Keratinocyte (primary cell): ENCODE results near the gene BATF. TPM values are rescaled to one million over a fixed set of nuclear protein-coding genes. Genes with fewer than 3 reads are reported as not detected.

Source experiments
- DNase-seq: peaks from one replicate; pipeline ENCODE4 v3.0.0-alpha.2; 2011; ENCODE audit warnings: low read depth, missing footprints, low spot score
- FAIRE-seq: peaks from 2 replicates; lab custom pipeline; 2011; peaks lifted over from hg19 to GRCh38; lab: Jason Lieb, UNC
- H2AFZ ChIP-seq: 2 replicates; pipeline ENCODE4 v1.6.0; 2012; ENCODE audit warnings: low read length, control low read depth, inconsistent platforms; ENCODE audit not compliant: control insufficient read depth
- H3K27ac ChIP-seq: 2 replicates; pipeline ENCODE4 v1.5.1; 2011; ENCODE audit warnings: low read length; ENCODE audit not compliant: control insufficient read depth, insufficient read depth
- H3K27me3 ChIP-seq: 3 replicates; pipeline ENCODE4 v1.6.0; 2011; ENCODE audit warnings: low read length; ENCODE audit not compliant: control insufficient read depth, insufficient read depth; ENCODE audit errors: extremely low read depth
- H3K36me3 ChIP-seq, 2 experiments: 2 replicates in 1 of 2; 3 replicates in 1 of 2; pipeline ENCODE4 v1.5.1; 2011; ENCODE audit warnings: low read length in 2 of 2, mild to moderate bottlenecking in 1 of 2; ENCODE audit not compliant: control insufficient read depth in 2 of 2, insufficient read depth in 2 of 2; ENCODE audit errors: extremely low read depth in 1 of 2
- H3K4me1 ChIP-seq: 3 replicates; pipeline ENCODE4 v1.5.1; 2011; ENCODE audit warnings: low read length; ENCODE audit not compliant: control insufficient read depth, insufficient read depth; ENCODE audit errors: extremely low read depth
- H3K4me2 ChIP-seq: 3 replicates; pipeline ENCODE4 v1.6.0; 2011; ENCODE audit warnings: low read depth, low read length; ENCODE audit not compliant: control insufficient read depth, insufficient read depth; ENCODE audit errors: extremely low read depth
- H3K4me3 ChIP-seq, 3 experiments: fragments of 200-600 bp in 1 of 3; sonication (generic) in 1 of 3; 2 replicates in 2 of 3; 3 replicates in 1 of 3; pipeline ENCODE4 v1.5.1; 2011 to 2016; ENCODE audit warnings: low read length in 3 of 3, mild to moderate bottlenecking in 3 of 3, control low read depth in 2 of 3, inconsistent platforms in 1 of 3, low read depth in 1 of 3, mixed read lengths in 1 of 3, mixed run types in 1 of 3, moderate library complexity in 1 of 3; ENCODE audit not compliant: control insufficient read depth in 2 of 3, insufficient read depth in 2 of 3; ENCODE audit errors: extremely low read depth in 1 of 3
- H3K79me2 ChIP-seq: 2 replicates; pipeline ENCODE4 v1.6.0; 2012; ENCODE audit warnings: low read length; ENCODE audit not compliant: control insufficient read depth, insufficient read depth
- H3K9ac ChIP-seq: 3 replicates; pipeline ENCODE4 v1.6.0; 2011; ENCODE audit warnings: low read length; ENCODE audit not compliant: control insufficient read depth, insufficient read depth; ENCODE audit errors: extremely low read depth
- H3K9me1 ChIP-seq: 3 replicates; pipeline ENCODE4 v1.6.0; 2011; ENCODE audit warnings: low read length; ENCODE audit not compliant: control insufficient read depth, insufficient read depth; ENCODE audit errors: extremely low read depth
- H3K9me3 ChIP-seq: 2 replicates; pipeline ENCODE4 v1.5.1; 2012; ENCODE audit warnings: low read depth, low read length; ENCODE audit not compliant: control insufficient read depth
- H4K20me1 ChIP-seq: 3 replicates; pipeline ENCODE4 v1.6.0; 2011; ENCODE audit warnings: low read length; ENCODE audit not compliant: control insufficient read depth, insufficient read depth; ENCODE audit errors: extremely low read depth
- CTCF ChIP-seq, 3 experiments: IDR thresholded peaks in 1 of 3; conservative IDR thresholded peaks in 1 of 3; optimal IDR thresholded peaks in 1 of 3; 2 replicates in 2 of 3; 3 replicates in 1 of 3; pipeline versions ENCODE3 to v1.5.1; 2011; ENCODE audit warnings: low read length in 3 of 3, mild to moderate bottlenecking in 3 of 3, moderate library complexity in 2 of 3, control low read depth in 1 of 3, inconsistent platforms in 1 of 3; ENCODE audit not compliant: insufficient read depth in 2 of 3; ENCODE audit errors: extremely low read depth in 1 of 3
- EZH2 ChIP-seq: IDR thresholded peaks from one replicate; pipeline ENCODE4 v1.6.1; 2012; ENCODE audit warnings: inconsistent platforms, mild to moderate bottlenecking, low read length, moderate library complexity
- dilution Hi-C: fragments of 300-500 bp; cut with MboI; formaldehyde crosslinking; loops from one replicate; pipeline ENCODE4 v1.7.0; 2020; ENCODE audit warnings: low sequenced_read_pairs; ENCODE audit not compliant: extremely low pct_ligation_motif_present
- polyA plus RNA-seq, 5 experiments: library from polyadenylated mRNA; depleted of rRNA in 3 of 5; stranded (reverse) in 3 of 5; stranded (forward) in 1 of 5; unstranded in 1 of 5; fragments of >200 nt; gene quantifications; 1 replicate in 1 of 5; 2 replicates in 3 of 5; 3 replicates in 1 of 5; pipeline versions ENCODE4 v1.2.1 to v1.2.3, GENCODE V29; 2011 to 2012; ENCODE audit warnings: missing spikeins in 2 of 5, low read depth in 1 of 5, low replicate concordance in 1 of 5

Gene BATF
- polyA plus RNA-seq, 1 donor (not counting 4 experiments of a cell fraction or from before 2014, with no cell fraction given): not detected

GRCh38 chr14:75531660-75532317 is 9.5 kb downstream of the BATF start:
- no peak overlapping the region for H3K27ac ChIP-seq

DNA sequence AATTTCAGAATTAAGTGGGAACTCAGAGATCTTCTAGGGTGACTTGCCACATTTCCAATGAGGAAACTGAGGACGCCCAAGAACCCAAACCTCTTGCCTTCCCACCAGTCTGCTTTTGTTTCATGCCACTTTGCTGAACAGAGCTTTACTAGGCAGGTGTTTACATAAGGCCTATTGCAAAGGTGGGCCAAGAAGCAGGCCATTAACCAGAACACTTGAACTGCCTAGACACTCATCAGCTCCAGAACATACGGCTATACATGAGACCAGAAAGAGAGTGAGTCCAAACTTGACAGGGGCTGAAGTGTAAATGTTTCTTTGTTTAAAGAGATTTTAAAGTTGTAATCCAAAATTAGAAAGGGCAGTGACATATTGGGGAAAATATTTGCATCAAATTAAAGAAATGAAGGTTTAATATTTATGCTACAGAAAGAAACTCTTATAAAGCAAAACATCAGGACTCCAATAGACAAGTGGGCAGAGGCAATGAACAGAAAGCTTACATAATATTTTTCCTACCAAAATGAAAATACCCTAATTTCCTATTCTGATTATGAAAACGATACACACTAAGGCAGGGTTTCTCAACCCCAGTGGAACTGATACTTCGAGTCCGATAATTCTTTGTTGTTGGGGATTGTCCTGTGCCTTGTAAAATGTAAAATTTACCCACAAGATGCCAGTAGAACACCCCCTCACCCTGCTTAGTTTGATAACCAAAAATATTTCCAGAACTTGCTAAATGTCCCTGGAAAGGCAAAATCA is 11.7 kb downstream of the BATF start:
- FAIRE-seq: no peak

More at GRCh38 chr14:75531660-75532317, 9.5 kb downstream of the BATF start:
- Histone ChIP-seq H4K20me1 (no peaks in the 10 kb centered on the region), H3K79me2 (no peaks in the 10 kb centered on the region), H3K4me2 (no peak overlapping the region), H3K4me1 (no peaks in the 10 kb centered on the region), H3K36me3 (no peaks in the 10 kb centered on the region), H2AFZ (no peak overlapping the region), H3K9me1 (no peaks in the 10 kb centered on the region), H3K4me3 (no peak overlapping the region), H3K9me3 (no peaks in the 10 kb centered on the region), H3K9ac (no peak overlapping the region), H3K27me3 (peaks cover 3% of the 10 kb centered on the region)
- dilution Hi-C loops: no loop called here
- TF ChIP-seq EZH2 (no peak), CTCF (optimal IDR thresholded peaks at IDR 0.05 in 1 of 3, IDR thresholded peaks at IDR 0.05 in 1 of 3, conservative IDR thresholded peaks at IDR 0.05 in 1 of 3; ENCODE audit: extremely low read depth in 1 of 3, insufficient read depth in 2 of 3, low read length in 3 of 3) (no peak)
- FAIRE-seq: no peak
- DNase-seq: no peak

More for the DNA sequence above, 11.7 kb downstream of the BATF start:
- Histone ChIP-seq H2AFZ (no peak overlapping the region), H3K4me1 (no peaks in the 10 kb centered on the region), H3K9ac (no peak overlapping the region), H3K27ac (no peak overlapping the region), H3K79me2 (no peaks in the 10 kb centered on the region), H3K27me3 (no peaks in the 10 kb centered on the region), H3K9me3 (no peaks in the 10 kb centered on the region), H3K9me1 (no peaks in the 10 kb centered on the region), H3K4me3 (no peak overlapping the region), H3K36me3 (no peaks in the 10 kb centered on the region), H4K20me1 (no peaks in the 10 kb centered on the region), H3K4me2 (no peak overlapping the region)
- dilution Hi-C loops: no loop called here
- DNase-seq: no peak
- TF ChIP-seq EZH2 (no peak), CTCF (optimal IDR thresholded peaks at IDR 0.05 in 1 of 3, IDR thresholded peaks at IDR 0.05 in 1 of 3, conservative IDR thresholded peaks at IDR 0.05 in 1 of 3; ENCODE audit: extremely low read depth in 1 of 3, insufficient read depth in 2 of 3, low read length in 3 of 3) (no peak)
